Thyroid gland (tissue), 4 donors: ENCODE results near the gene TRPC4.

ENCODE experiments used
- POLR2A ChIP-seq, 2 donors: fragments of 450-650 bp; IDR thresholded peaks; one replicate each; pipeline ENCODE4 v1.6.1; 2017; ENCODE audit warnings: antibody characterized with exemption in 2 of 2, mild to moderate bottlenecking in 2 of 2, moderate library complexity in 1 of 2
- TF ChIP-seq, protein P1 (sequence below), 6 experiments: fragments of 200-600 bp in 3 of 6; fragments of 450-650 bp in 3 of 6; sonication (generic) in 3 of 6; IDR thresholded peaks; one replicate each; pipeline ENCODE4 v1.5.1; 2016 to 2019; ENCODE audit warnings: antibody characterized with exemption in 6 of 6, mild to moderate bottlenecking in 2 of 6, inconsistent platforms in 1 of 6, moderate library complexity in 1 of 6

DNA sequence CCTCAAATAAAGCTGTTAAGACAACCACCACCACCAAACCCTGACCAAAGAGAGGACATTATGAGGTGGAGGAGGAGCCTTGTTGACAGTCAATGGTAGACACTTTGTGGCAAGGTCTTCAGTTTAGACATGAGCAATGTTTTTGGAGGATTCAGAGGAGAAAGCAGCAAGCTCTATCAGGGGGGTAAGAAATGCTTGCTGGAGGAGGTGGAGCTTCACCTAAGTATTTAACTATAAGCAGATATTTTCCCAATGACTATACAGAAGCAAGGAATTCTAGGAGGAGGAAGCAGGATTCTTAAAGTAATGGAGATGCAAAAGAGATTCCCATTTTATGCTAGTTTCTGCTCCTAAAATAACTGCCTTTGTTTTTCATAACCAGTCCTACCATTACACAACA lies 74.2 kb downstream of the TRPC4 start:
- TF ChIP-seq POLR2A (IDR thresholded peaks at IDR 0.05) = no peak
- TF ChIP-seq, protein P1, sequence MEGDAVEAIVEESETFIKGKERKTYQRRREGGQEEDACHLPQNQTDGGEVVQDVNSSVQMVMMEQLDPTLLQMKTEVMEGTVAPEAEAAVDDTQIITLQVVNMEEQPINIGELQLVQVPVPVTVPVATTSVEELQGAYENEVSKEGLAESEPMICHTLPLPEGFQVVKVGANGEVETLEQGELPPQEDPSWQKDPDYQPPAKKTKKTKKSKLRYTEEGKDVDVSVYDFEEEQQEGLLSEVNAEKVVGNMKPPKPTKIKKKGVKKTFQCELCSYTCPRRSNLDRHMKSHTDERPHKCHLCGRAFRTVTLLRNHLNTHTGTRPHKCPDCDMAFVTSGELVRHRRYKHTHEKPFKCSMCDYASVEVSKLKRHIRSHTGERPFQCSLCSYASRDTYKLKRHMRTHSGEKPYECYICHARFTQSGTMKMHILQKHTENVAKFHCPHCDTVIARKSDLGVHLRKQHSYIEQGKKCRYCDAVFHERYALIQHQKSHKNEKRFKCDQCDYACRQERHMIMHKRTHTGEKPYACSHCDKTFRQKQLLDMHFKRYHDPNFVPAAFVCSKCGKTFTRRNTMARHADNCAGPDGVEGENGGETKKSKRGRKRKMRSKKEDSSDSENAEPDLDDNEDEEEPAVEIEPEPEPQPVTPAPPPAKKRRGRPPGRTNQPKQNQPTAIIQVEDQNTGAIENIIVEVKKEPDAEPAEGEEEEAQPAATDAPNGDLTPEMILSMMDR (IDR thresholded peaks at IDR 0.05) = no peak
